Colonic mucosa (tissue), 4 donors: Measurements from ENCODE around the gene LRRC42. TPM values are rescaled to one million over a fixed set of nuclear protein-coding genes. Genes with fewer than 3 reads are reported as not detected.

Experiments used
- DNase-seq: peaks from one replicate; pipeline ENCODE4 v3.0.0-alpha.2; 2020
- H3K27ac ChIP-seq: fragments of 200-600 bp; one replicate; pipeline ENCODE4 v1.8.0; 2021
- H3K27me3 ChIP-seq: fragments of 200-600 bp; one replicate; pipeline ENCODE4 v1.8.0; 2021
- H3K36me3 ChIP-seq: fragments of 200-600 bp; one replicate; pipeline ENCODE4 v1.8.0; 2021
- H3K4me1 ChIP-seq: fragments of 200-600 bp; one replicate; pipeline ENCODE4 v1.8.0; 2021; ENCODE audit warnings: mild to moderate bottlenecking
- H3K4me3 ChIP-seq: fragments of 200-600 bp; one replicate; pipeline ENCODE4 v1.8.0; 2021
- H3K9ac ChIP-seq, 2 donors: one replicate each; pipeline ENCODE4 v1.7.0; 2013; ENCODE audit warnings: control low read depth in 2 of 2, low read depth in 2 of 2, low read length in 2 of 2
- H3K9me3 ChIP-seq: fragments of 200-600 bp; one replicate; pipeline ENCODE4 v1.8.0; 2021
- CTCF ChIP-seq: fragments of 200-600 bp; IDR thresholded peaks from one replicate; pipeline ENCODE4 v1.8.0; 2022; ENCODE audit warnings: antibody characterized with exemption, mild to moderate bottlenecking
- intact Hi-C: fragments of 100-400 bp; cut with DNase I; formaldehyde crosslinking; loops from one replicate; pipeline ENCODE4 v1.14.1; 2022
- total RNA-seq, 2 donors: library from RNA; stranded (reverse); fragmentation: NEBNext Ultra II Directional in 1 of 2; extraction: Animal tissue kit (Norgen Biotek cat#: 25700) in 1 of 2; gene quantifications; one replicate each; pipeline ENCODE4 v1.2.1, GENCODE V29; 2021
- donor health status: healthy.
- donor health status: DM: no; HTN: no; CAD: no.
- donor health status: DM: no; HTN: no; CAD: no.

The LRRC42 gene
- total RNA-seq, 2 donors from 2014 or later, result 23.2 to 24.8 TPM

- DNase-seq, result no peak
- peak overlapping the region; percentile 73 for H3K4me3 ChIP-seq
- H3K27ac ChIP-seq, result no peak overlapping the region
- peak overlapping the region; percentile 61 to 78 for H3K9ac ChIP-seq
- H3K36me3 ChIP-seq, result no peaks in the 10 kb centered on the region
- H3K27me3 ChIP-seq, result no peaks in the 10 kb centered on the region
- TF ChIP-seq CTCF, result no peak
- intact Hi-C loops, result loop anchor here (5.0 kb wide), 1 partner anchor 70 kb away; no protein-coding TSS in a partner anchor
- H3K9me3 ChIP-seq, result no peaks in the 10 kb centered on the region
- peaks cover 3% of the 10 kb centered on the region for H3K4me1 ChIP-seq
Observed at GRCh38 chr1:53947172-53947907, 1.2 kb downstream of the LRRC42 start.

GRCh38 chr1:53948291-53948690 lies 2.1 kb downstream of the LRRC42 start:
- Histone ChIP-seq H3K36me3 (no peaks in the 10 kb centered on the region), H3K4me3 (no peak overlapping the region), H3K9ac (peak overlapping the region in 1 of 2 donors; percentile 19), H3K4me1 (peaks cover 3% of the 10 kb centered on the region), H3K27me3 (no peaks in the 10 kb centered on the region), H3K9me3 (no peaks in the 10 kb centered on the region), H3K27ac (no peak overlapping the region)
- DNase-seq, result no peak
- no peak for TF ChIP-seq CTCF
- intact Hi-C loops, result loop anchor here (5.0 kb wide), 1 partner anchor 71 kb away; no protein-coding TSS in a partner anchor

GRCh38 chr1:53949023-53949990 lies 3.2 kb downstream of the LRRC42 start:
- Histone ChIP-seq H3K4me1 (peaks cover 3% of the 10 kb centered on the region), H3K27me3 (no peaks in the 10 kb centered on the region), H3K4me3 (no peak overlapping the region), H3K27ac (no peak overlapping the region), H3K9me3 (no peaks in the 10 kb centered on the region), H3K9ac (no peak overlapping the region), H3K36me3 (no peaks in the 10 kb centered on the region)
- intact Hi-C loops, result loop anchor here (5.0 kb wide), 1 partner anchor 72 kb away; no protein-coding TSS in a partner anchor
- peak; percentile 31 for TF ChIP-seq CTCF
- DNase-seq, result peak; percentile 29

- TF ChIP-seq CTCF, result no peak
- Histone ChIP-seq H3K4me1 (no peaks in the 10 kb centered on the region), H3K4me3 (no peak overlapping the region), H3K9ac (no peak overlapping the region), H3K36me3 (no peaks in the 10 kb centered on the region), H3K27me3 (no peaks in the 10 kb centered on the region), H3K9me3 (no peaks in the 10 kb centered on the region), H3K27ac (no peak overlapping the region)
- DNase-seq, result no peak
- intact Hi-C loops, result loop anchor here (5.0 kb wide), 1 partner anchor 89 kb away; no protein-coding TSS in a partner anchor
Observed at GRCh38 chr1:53951697-53952096, 5.5 kb downstream of the LRRC42 start.

- no peak overlapping the region for H3K27ac ChIP-seq
Observed at GRCh38 chr1:53954128-53954527, 8.0 kb downstream of the LRRC42 start.

More at GRCh38 chr1:53954128-53954527, 8.0 kb downstream of the LRRC42 start:
- Histone ChIP-seq H3K36me3 (no peaks in the 10 kb centered on the region), H3K4me1 (no peaks in the 10 kb centered on the region), H3K9ac (no peak overlapping the region), H3K9me3 (no peaks in the 10 kb centered on the region), H3K27me3 (no peaks in the 10 kb centered on the region), H3K4me3 (no peak overlapping the region)
- intact Hi-C loops, result loop anchor here (5.0 kb wide), 1 partner anchor 92 kb away; no protein-coding TSS in a partner anchor
- no peak for DNase-seq
- no peak for TF ChIP-seq CTCF
